SK-N-MC (cell line): ENCODE data around the gene CD99.
"Not testable (repeated sequence)": the region's sequence is repeated elsewhere in the genome, so short reads cannot be mapped to it uniquely, and the experiment has no call there.

Experiments
- DNase-seq: peaks from one replicate; pipeline ENCODE4 v3.0.0-alpha.2; 2011; ENCODE audit warnings: low read depth, low spot score
- H3K27ac ChIP-seq: fragments of 200-600 bp; sonication (generic); 2 replicates; pipeline ENCODE4 v1.5.1; 2016; ENCODE audit warnings: mixed run types
- H3K36me3 ChIP-seq: fragments of 200-600 bp; sonication (generic); 2 replicates; pipeline ENCODE4 v1.6.1; 2017; ENCODE audit warnings: antibody characterized with exemption, low read length, mixed read lengths; ENCODE audit not compliant: insufficient read depth
- H3K4me3 ChIP-seq: fragments of 200-600 bp; sonication (generic); 2 replicates; pipeline ENCODE4 v1.5.1; 2016
- H3K9ac ChIP-seq: fragments of 200-600 bp; sonication (generic); 2 replicates; pipeline ENCODE4 v1.8.0; 2017; ENCODE audit warnings: mixed run types, mixed read lengths; ENCODE audit not compliant: insufficient read length
- H3K9me3 ChIP-seq: fragments of 200-600 bp; sonication (generic); 2 replicates; pipeline ENCODE4 v1.6.1; 2017; ENCODE audit warnings: low read depth, mild to moderate bottlenecking, antibody characterized with exemption, low read length, moderate library complexity, mixed read lengths
- EZH2 ChIP-seq: fragments of 200-600 bp; sonication (generic); IDR thresholded peaks from one replicate; pipeline ENCODE4 v1.6.1; 2017; ENCODE audit warnings: antibody characterized with exemption
- FOXP2 ChIP-seq: optimal IDR thresholded peaks from 2 replicates; pipeline ENCODE3; 2011; ENCODE audit warnings: mild to moderate bottlenecking, moderate library complexity; ENCODE audit not compliant: insufficient read depth; ENCODE audit errors: extremely low read length, control extremely low read depth
- POLR2AphosphoS5 ChIP-seq: IDR thresholded peaks from 2 replicates; pipeline ENCODE4 v1.6.1; 2012; ENCODE audit warnings: mild to moderate bottlenecking, low read depth, low read length, borderline replicate concordance

Gene CD99

GRCh38 chrX:2748171-2748814 is 57.2 kb downstream of the CD99 start:
- H3K4me3 ChIP-seq: peak overlapping the region; percentile 29; the same call in 1 of the 2 replicates
- H3K27ac ChIP-seq: peak overlapping the region; percentile 86
- TF ChIP-seq EZH2: no peak
- TF ChIP-seq POLR2AphosphoS5: no peak
- no peak for TF ChIP-seq FOXP2
- no peaks in the 10 kb centered on the region for H3K9me3 ChIP-seq
- H3K9ac ChIP-seq: no peak overlapping the region
- DNase-seq: no peak
- H3K36me3 ChIP-seq: peaks cover 2% of the 10 kb centered on the region; the same call in 1 of the 2 replicates

- peak overlapping the region; percentile 86 for H3K27ac ChIP-seq
- no peaks in the 10 kb centered on the region for H3K9me3 ChIP-seq
- no peak for DNase-seq
- H3K9ac ChIP-seq: no peak overlapping the region
- TF ChIP-seq EZH2: no peak
- TF ChIP-seq FOXP2: no peak
- TF ChIP-seq POLR2AphosphoS5: no peak; the same call in 1 of the 2 replicates
- H3K4me3 ChIP-seq: peak overlapping the region; percentile 29; the same call in 1 of the 2 replicates
- H3K36me3 ChIP-seq: no peaks in the 10 kb centered on the region
These were observed 57.7 kb downstream of the CD99 start for GRCh38 chrX:2748815-2749188.

GRCh38 chrX:2751291-2751690 is 60.2 kb downstream of the CD99 start:
- no peaks in the 10 kb centered on the region for H3K36me3 ChIP-seq
- H3K9me3 ChIP-seq: no peaks in the 10 kb centered on the region
- peak overlapping the region; percentile 77 for H3K4me3 ChIP-seq
- peak overlapping the region; percentile 37 for H3K9ac ChIP-seq
- H3K27ac ChIP-seq: peak overlapping the region; percentile 71; the same call in 1 of the 2 replicates
- TF ChIP-seq EZH2: no peak
- no peak for TF ChIP-seq POLR2AphosphoS5
- TF ChIP-seq FOXP2: no peak
- no peak for DNase-seq

- H3K36me3 ChIP-seq, DNase-seq, H3K9me3 ChIP-seq: not testable (repeated sequence)
- Histone ChIP-seq H3K4me3 (peak within 1 kb of the TSS; percentile 77), H3K27ac (peak within 1 kb of the TSS; percentile 71; the same call in 1 of the 2 replicates), H3K9ac (peak within 1 kb of the TSS; percentile 64)
These were observed 60.8 kb downstream of the CD99 start, which contains the start of gene XG for GRCh38 chrX:2751874-2752300. Gene XG (plus strand): TSS chrX:2752040. CDS start chrX:2752275, 235 bp downstream.

- not testable (repeated sequence) for H3K36me3 ChIP-seq, DNase-seq, H3K9me3 ChIP-seq, H3K27ac ChIP-seq
- Histone ChIP-seq H3K4me3 (peak overlapping the region; percentile 77), H3K9ac (peak overlapping the region; percentile 64)
These were observed 61.3 kb downstream of the CD99 start for GRCh38 chrX:2752441-2752840.

DNA sequence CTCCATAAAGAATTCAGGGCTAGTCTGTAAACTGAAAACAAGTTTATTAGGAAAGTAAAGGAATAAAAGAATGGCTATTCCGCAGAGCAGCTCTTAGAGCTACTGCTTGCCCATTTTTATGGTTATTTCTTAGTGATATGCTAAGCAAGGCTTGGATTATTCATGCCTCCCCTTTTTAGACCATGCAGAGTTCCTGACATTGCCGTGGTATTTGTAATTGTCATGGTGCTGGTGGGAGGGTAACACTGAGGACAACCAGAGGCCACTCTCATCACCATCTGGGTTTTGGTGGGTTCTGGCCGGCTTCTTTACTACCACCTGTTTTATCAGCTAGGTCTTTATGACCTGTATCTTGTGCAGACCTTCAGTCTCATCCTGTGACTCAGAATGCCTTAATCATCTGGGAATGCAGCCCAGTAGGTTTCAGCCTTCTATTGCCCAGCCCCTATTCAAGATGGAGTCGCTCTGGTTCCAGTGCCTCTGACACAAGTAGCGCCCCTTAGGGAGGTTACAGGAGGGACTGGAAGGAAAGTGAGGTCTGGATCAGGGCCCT is 64.1 kb downstream of the CD99 start:
- DNase-seq, H3K4me3 ChIP-seq, H3K27ac ChIP-seq, H3K36me3 ChIP-seq, H3K9ac ChIP-seq, H3K9me3 ChIP-seq: not testable (repeated sequence)

GRCh38 chrX:2756548-2756947 is 65.5 kb downstream of the CD99 start:
- H3K9me3 ChIP-seq: no peaks in the 10 kb centered on the region
- H3K36me3 ChIP-seq: no peaks in the 10 kb centered on the region
- H3K27ac ChIP-seq: no peak overlapping the region
- H3K4me3 ChIP-seq: no peak overlapping the region
- H3K9ac ChIP-seq: no peak overlapping the region
- DNase-seq: no peak
- no peak for TF ChIP-seq POLR2AphosphoS5
- TF ChIP-seq EZH2: no peak
- TF ChIP-seq FOXP2: no peak

- H3K9me3 ChIP-seq: no peaks in the 10 kb centered on the region
- H3K36me3 ChIP-seq: no peaks in the 10 kb centered on the region
- no peak for TF ChIP-seq POLR2AphosphoS5
- TF ChIP-seq EZH2: no peak
- TF ChIP-seq FOXP2: no peak
- no peak for DNase-seq
- no peak overlapping the region for H3K4me3 ChIP-seq
- no peak overlapping the region for H3K9ac ChIP-seq
- peak overlapping the region; percentile 87 for H3K27ac ChIP-seq
These were observed 70.2 kb downstream of the CD99 start for GRCh38 chrX:2761246-2761645.

GRCh38 chrX:2762671-2763070 is 71.6 kb downstream of the CD99 start:
- not testable (repeated sequence) for H3K9ac ChIP-seq, H3K36me3 ChIP-seq, H3K4me3 ChIP-seq, DNase-seq, H3K9me3 ChIP-seq
- peak overlapping the region; percentile 97 for H3K27ac ChIP-seq
